Fibroblast of pulmonary artery (primary cell): ENCODE data around the gene TUBB3.

Experiments
- DNase-seq: peaks from one replicate; pipeline ENCODE4 v3.0.0-alpha.2; 2010; ENCODE audit warnings: low read depth
- H3K4me3 ChIP-seq: replicated peaks from 2 replicates; pipeline ENCODE4 v1.5.1; 2011; ENCODE audit warnings: low read depth, mild to moderate bottlenecking, control low read depth, low read length, moderate library complexity
- TF ChIP-seq, protein P1 (sequence below): IDR thresholded peaks from 2 replicates; pipeline ENCODE4 v1.5.1; 2011; ENCODE audit warnings: mild to moderate bottlenecking, control low read depth, low read length, inconsistent platforms; ENCODE audit errors: missing control alignments

TUBB3 gene

DNA sequence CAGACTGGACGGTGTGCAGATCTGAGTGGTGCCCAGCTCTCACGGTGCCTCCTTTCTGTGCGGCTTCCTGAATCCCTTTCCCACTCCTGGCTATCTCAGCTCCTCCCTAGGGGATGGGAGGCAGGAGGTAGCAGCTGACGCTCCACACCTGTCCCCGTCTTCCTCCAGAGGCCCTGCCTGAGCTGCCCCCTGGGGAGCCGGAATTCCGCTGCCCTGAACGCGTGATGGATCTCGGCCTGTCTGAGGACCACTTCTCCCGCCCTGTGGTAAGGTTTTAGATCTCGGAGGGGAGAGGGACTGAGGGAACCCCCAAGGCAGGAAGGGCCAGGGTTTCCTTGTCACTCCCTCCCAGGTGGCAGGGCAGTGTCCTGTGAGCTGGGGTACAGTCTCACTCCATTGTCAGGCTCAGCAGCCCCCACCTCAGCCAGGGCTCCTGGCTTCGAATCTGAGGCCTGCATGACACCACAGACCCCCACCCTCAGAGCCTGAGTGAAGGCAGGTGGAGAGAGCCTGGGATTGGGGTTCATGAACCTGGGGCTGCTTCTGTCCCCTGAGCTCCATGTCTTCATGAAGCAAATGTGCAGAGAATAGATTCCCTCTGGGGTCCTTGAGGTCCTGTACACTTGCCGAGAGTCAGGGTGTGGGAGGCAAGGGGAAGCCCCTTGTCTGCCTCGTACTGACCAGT is 32.0 kb downstream of the TUBB3 start:
- DNase-seq: no peak
- H3K4me3 ChIP-seq: no peak overlapping the region
- TF ChIP-seq, protein P1, sequence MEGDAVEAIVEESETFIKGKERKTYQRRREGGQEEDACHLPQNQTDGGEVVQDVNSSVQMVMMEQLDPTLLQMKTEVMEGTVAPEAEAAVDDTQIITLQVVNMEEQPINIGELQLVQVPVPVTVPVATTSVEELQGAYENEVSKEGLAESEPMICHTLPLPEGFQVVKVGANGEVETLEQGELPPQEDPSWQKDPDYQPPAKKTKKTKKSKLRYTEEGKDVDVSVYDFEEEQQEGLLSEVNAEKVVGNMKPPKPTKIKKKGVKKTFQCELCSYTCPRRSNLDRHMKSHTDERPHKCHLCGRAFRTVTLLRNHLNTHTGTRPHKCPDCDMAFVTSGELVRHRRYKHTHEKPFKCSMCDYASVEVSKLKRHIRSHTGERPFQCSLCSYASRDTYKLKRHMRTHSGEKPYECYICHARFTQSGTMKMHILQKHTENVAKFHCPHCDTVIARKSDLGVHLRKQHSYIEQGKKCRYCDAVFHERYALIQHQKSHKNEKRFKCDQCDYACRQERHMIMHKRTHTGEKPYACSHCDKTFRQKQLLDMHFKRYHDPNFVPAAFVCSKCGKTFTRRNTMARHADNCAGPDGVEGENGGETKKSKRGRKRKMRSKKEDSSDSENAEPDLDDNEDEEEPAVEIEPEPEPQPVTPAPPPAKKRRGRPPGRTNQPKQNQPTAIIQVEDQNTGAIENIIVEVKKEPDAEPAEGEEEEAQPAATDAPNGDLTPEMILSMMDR: no peak

DNA sequence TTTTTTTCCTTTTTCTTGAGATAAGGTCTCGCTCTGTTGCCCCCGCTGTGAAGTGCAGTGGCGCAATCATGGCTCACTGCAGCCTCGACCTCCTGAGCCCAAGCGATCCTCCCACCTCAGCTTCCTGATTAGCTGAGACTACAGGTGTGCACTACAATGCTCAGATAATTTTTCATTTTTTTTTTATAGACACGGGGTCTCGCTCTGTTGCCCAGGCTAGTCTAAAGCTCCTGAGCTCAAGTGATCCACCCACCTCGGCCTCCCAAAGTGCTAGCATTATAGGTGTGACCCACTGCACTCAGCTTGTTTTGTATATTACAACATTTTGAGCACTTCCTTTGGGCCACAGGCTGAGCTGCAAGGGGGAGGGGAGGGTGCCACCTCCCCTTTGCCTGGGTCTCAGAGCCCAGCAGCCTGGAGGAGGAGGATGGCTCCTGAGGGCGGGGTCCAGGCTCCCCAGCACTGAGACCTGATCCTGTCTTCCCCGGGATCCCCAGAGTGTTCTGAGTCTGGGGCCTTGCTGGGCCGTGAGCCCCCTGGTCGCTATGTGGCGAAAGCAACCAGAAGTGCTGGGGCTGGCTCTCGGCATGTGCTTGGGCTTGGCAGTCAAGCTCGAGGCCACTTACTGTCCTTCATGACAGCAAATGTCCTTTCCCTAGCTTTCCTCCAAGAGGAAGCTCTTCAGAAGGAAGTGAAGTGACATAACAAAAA is 33.5 kb downstream of the TUBB3 start:
- no peak for DNase-seq
- H3K4me3 ChIP-seq: no peak overlapping the region
- TF ChIP-seq, protein P1: no peak

DNA sequence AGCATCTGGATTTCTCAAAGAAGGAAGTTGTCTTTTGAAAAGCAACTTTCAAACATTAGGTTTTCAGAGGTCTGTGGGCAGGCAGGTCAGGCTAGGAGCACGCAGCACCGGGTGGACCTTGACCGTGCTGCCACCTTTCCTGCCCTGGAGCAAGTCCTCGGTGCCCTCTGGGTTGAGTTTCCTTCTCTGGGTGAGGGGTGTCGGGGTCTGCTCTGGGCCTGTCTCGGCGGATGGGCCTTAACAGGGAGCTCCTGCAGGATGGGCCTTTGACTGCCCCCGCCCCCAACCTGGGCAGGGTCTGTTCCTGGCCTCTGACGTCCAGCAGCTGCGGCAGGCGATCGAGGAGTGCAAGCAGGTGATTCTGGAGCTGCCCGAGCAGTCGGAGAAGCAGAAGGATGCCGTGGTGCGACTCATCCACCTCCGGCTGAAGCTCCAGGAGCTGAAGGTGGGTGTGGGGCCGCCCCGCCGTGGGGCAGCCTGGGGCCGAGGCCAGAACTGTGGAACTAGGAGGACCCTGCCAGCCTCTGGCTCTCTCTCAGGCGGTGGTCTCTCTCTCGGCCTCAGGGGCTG is 34.2 kb downstream of the TUBB3 start:
- H3K4me3 ChIP-seq: no peak overlapping the region

DNA sequence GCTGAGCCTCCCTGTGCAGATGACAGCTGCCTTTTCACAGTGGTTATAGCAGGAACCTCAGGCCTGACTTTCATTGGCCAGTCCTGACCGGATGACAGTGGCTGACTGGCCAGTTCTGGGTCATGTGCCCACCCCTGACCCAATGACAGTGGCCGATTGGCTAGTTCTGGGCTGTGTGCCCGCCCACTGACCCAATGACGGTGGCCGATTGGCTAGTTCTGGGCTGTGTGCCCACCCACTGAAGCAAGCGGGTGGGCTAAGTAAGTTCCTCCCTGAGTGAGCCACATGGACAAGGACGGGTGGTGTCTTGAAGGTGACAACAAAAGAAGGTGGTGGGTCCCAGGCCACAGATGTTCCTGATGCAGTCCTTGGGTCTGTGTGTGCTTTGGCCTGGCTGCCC is 34.9 kb downstream of the TUBB3 start:
- TF ChIP-seq, protein P1: no peak
- DNase-seq: peak; percentile 23
- H3K4me3 ChIP-seq: no peak overlapping the region

More for the DNA sequence above, 34.2 kb downstream of the TUBB3 start:
- no peak for DNase-seq
- TF ChIP-seq, protein P1: no peak

DNA sequence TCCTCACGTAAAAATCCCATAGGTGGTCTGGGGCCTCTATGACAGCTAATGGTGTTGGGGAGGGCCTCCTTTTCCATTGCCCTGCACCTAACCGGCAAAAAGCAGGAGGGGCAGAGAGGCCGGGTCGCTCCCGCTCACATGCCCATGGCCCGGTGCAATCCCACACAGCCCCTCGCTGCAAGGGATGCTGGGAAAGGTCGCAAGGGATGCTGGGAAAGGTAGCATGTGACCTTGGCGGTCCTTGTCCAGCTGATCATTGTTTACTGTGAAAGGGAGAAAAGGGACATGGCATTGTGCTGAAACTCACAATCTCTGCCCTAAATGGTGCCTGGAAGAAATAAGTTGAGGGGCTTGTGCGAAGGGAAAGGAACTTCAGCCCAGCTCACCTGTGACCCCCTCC is 35.5 kb downstream of the TUBB3 start:
- TF ChIP-seq, protein P1: no peak
- H3K4me3 ChIP-seq: no peak overlapping the region
- no peak for DNase-seq

DNA sequence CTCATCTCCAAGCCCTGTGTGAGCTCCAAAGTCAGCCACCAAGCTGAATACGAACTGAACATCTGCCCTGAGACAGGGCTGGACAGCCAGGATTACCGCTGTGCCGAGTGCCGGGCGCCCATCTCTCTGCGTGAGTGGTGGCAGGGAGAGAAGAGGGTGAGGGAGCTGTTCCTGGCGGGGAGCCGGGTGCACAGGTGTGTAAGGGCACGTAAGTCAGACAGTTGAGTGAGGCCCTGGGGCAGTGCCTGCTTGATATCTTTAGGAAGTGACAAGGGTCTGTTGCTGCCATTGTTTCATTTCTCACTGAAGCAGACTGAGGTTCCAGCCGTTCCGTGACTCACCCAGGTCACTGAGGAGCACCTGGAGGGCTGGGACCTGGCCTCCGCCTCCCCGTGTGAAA is 37.8 kb downstream of the TUBB3 start:
- DNase-seq: no peak
- TF ChIP-seq, protein P1: no peak

More for the DNA sequence above, 37.8 kb downstream of the TUBB3 start:
- H3K4me3 ChIP-seq: no peak overlapping the region
